Measurements from ENCODE around the gene SPPL3.

DNA sequence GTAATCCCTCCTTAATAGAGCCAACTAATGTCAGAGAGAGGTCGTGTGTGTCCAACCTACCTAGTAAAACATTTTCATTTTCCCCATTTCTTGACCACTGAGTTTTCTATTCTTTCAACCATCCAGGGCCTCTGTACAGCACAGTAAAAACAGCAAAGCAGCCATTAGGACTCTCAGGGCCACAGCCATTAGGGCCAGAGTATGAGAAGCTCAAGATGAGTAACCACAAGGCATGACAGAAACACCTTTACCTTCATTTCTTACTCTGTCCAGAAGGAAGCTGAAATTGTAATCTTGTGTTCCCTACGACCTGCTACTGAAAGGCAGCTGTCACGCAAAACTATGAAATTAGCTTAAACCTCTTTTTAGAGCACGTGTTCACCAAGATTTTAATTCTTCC lies 2.3 kb downstream of the SPPL3 start:
- TF ChIP-seq POLR2A (IDR thresholded peaks at IDR 0.05): no peak
- TF ChIP-seq, protein P1, sequence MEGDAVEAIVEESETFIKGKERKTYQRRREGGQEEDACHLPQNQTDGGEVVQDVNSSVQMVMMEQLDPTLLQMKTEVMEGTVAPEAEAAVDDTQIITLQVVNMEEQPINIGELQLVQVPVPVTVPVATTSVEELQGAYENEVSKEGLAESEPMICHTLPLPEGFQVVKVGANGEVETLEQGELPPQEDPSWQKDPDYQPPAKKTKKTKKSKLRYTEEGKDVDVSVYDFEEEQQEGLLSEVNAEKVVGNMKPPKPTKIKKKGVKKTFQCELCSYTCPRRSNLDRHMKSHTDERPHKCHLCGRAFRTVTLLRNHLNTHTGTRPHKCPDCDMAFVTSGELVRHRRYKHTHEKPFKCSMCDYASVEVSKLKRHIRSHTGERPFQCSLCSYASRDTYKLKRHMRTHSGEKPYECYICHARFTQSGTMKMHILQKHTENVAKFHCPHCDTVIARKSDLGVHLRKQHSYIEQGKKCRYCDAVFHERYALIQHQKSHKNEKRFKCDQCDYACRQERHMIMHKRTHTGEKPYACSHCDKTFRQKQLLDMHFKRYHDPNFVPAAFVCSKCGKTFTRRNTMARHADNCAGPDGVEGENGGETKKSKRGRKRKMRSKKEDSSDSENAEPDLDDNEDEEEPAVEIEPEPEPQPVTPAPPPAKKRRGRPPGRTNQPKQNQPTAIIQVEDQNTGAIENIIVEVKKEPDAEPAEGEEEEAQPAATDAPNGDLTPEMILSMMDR (IDR thresholded peaks at IDR 0.05): no peak

Measured in stomach (tissue), 4 donors.